Measurements from ENCODE around the gene BORCS5.

- no peak for TF ChIP-seq CTCF (conservative IDR thresholded peaks at IDR 0.05; ENCODE audit: low read depth, low read length)
- no peak for TF ChIP-seq MAFK (IDR thresholded peaks at IDR 0.05; ENCODE audit: low read depth, low read length)
- TF ChIP-seq SMC3 (IDR thresholded peaks at IDR 0.05; ENCODE audit: low read depth, low read length): no peak
- no peak for TF ChIP-seq RFX5 (IDR thresholded peaks at IDR 0.05; ENCODE audit: low read depth, low read length)
- no peak for TF ChIP-seq MAZ (IDR thresholded peaks at IDR 0.05; ENCODE audit: borderline replicate concordance, low read depth, low read length)
- no peak for TF ChIP-seq POLR2A (IDR thresholded peaks at IDR 0.05; ENCODE audit: low read depth, low read length)
- no peak for TF ChIP-seq RCOR1 (IDR thresholded peaks at IDR 0.05; ENCODE audit: insufficient replicate concordance, low read length)
- TF ChIP-seq CEBPB (IDR thresholded peaks at IDR 0.05; ENCODE audit: low read depth, low read length): no peak
- TF ChIP-seq USF2 (IDR thresholded peaks at IDR 0.05; ENCODE audit: low read depth, low read length): no peak
- TF ChIP-seq MXI1 (IDR thresholded peaks at IDR 0.05; ENCODE audit: borderline replicate concordance, low read depth, low read length): no peak
- TF ChIP-seq RAD21 (IDR thresholded peaks at IDR 0.05; ENCODE audit: low read length): no peak
These were observed 118.3 kb downstream of the BORCS5 start for GRCh38 chr12:12474931-12475795.

All from IMR-90 (cell line).